ENCODE measurements around the gene ISG20. TPM values are rescaled to one million over a fixed set of nuclear protein-coding genes. Genes with fewer than 3 reads are reported as not detected.

The ISG20 gene
- total and polyA plus RNA-seq, 2 of the 8 experiments (the other 6 are each of a cell fraction or from before 2014, with no cell fraction given): 2.9 to 5.2 TPM

- H3K27me3 ChIP-seq (replicated peaks in 1 of 4; ENCODE audit: control insufficient read depth in 3 of 4, extremely low read depth in 1 of 4, insufficient read depth in 3 of 4, low read length in 3 of 4): no peaks in the 10 kb centered on the region
- H2BK5ac ChIP-seq (ENCODE audit: low read depth, low read length): no peak overlapping the region
- H4K5ac ChIP-seq (ENCODE audit: insufficient read length, low read depth, low read length): no peak overlapping the region
- H3K4ac ChIP-seq (replicated peaks; ENCODE audit: insufficient read length, low read depth, low read length): no peak overlapping the region
- H2AFZ ChIP-seq (ENCODE audit: low read length): no peak overlapping the region
- TF ChIP-seq EP300 (IDR thresholded peaks at IDR 0.05; ENCODE audit: borderline replicate concordance in 1 of 2, low read depth in 2 of 2, low read length in 2 of 2) (no peak), EZH2 (IDR thresholded peaks at IDR 0.05; ENCODE audit: low read depth, low read length, severe bottlenecking) (no peak)
- ChIA-PET POLR2A (ENCODE audit: partially characterized antibody) (no interaction called here), CTCF (ENCODE audit: partially characterized antibody) (interaction anchor here (0.6 to 3.6 kb wide), 9 partner anchors 9 to 215 kb away, joined by 3 to 28 read pairs (median 6); no protein-coding TSS in a partner anchor)
- no peak overlapping the region for H2BK15ac ChIP-seq (ENCODE audit: low read length)
- H3K9me3 ChIP-seq (ENCODE audit: insufficient read depth in 2 of 2, low read depth in 1 of 2, low read length in 1 of 2): no peaks in the 10 kb centered on the region
- H3K9ac ChIP-seq (replicated peaks in 1 of 4; ENCODE audit: extremely low read depth in 1 of 4, low read depth in 3 of 4, low read length in 3 of 4): no peak overlapping the region
- no peak overlapping the region for H2AK5ac ChIP-seq (ENCODE audit: low read depth, low read length)
- H3K79me2 ChIP-seq (ENCODE audit: control insufficient read depth in 1 of 2, insufficient read depth in 2 of 2, low read length in 2 of 2): no peaks in the 10 kb centered on the region
- no peak overlapping the region for H2BK20ac ChIP-seq (ENCODE audit: low read length)
- WGBS, 2 experiments (ENCODE audit: extremely low coverage in 1 of 2, insufficient coverage in 1 of 2, insufficient read length in 1 of 2, insufficient replicate concordance in 2 of 2, low coverage in 1 of 2, low lambda C conversion rate in 2 of 2, missing lambda C conversion rate in 1 of 2): 85% methylated on average over 6 of the region's 6 CpGs; no CpG with 5 or more reads in 1 of the 2 experiments
- DNase-seq (ENCODE audit: low read depth in 1 of 2, low spot score in 2 of 2) (peak in 1 of 2 experiments; percentile 32), FAIRE-seq (no peak)
- no peak overlapping the region for H3K23ac ChIP-seq (ENCODE audit: insufficient read length)
- no peak overlapping the region for H3K4me3 ChIP-seq (ENCODE audit: extremely low read depth in 1 of 4, insufficient read depth in 2 of 4, low read depth in 3 of 4, low read length in 4 of 4)
- no peak overlapping the region for H3K4me2 ChIP-seq (ENCODE audit: insufficient read depth in 1 of 2, low read depth in 2 of 2, low read length in 2 of 2)
- H4K20me1 ChIP-seq (replicated peaks in 1 of 2; ENCODE audit: control insufficient read depth in 1 of 2, insufficient read depth in 2 of 2, low read length in 2 of 2): no peaks in the 10 kb centered on the region
- no peak overlapping the region for H3K14ac ChIP-seq (ENCODE audit: insufficient read length)
- no peak overlapping the region for H2BK120ac ChIP-seq (replicated peaks; ENCODE audit: low read depth, low read length)
- H3K79me1 ChIP-seq (ENCODE audit: low read depth, low read length): no peaks in the 10 kb centered on the region
- no peak overlapping the region for H4K91ac ChIP-seq (replicated peaks; ENCODE audit: insufficient read length, low read length)
- 0 out of 7 replicates have a peak, but pooled peaks cover 0 to 3% (median 0%) of the 10 kb centered on the region in 4 experiments for H3K4me1 ChIP-seq (replicated peaks in 1 of 4; ENCODE audit: control insufficient read depth in 3 of 4, insufficient read depth in 4 of 4, low read length in 3 of 4)
- no peaks in the 10 kb centered on the region for H3K23me2 ChIP-seq (ENCODE audit: low read depth, low read length)
- no peak overlapping the region for H3K56ac ChIP-seq (replicated peaks; ENCODE audit: insufficient read length, low read depth, low read length)
- H2BK12ac ChIP-seq (ENCODE audit: low read depth, low read length): no peak overlapping the region
- H4K8ac ChIP-seq (ENCODE audit: extremely low read depth, insufficient read depth, low read length): no peak overlapping the region; the same call in 1 of the 2 replicates
- no peak overlapping the region for H3K27ac ChIP-seq (ENCODE audit: low read depth, low read length)
- H3K18ac ChIP-seq (ENCODE audit: extremely low read depth, low read length): no peak overlapping the region
- no peaks in the 10 kb centered on the region for H3K36me3 ChIP-seq (ENCODE audit: control insufficient read depth in 2 of 4, insufficient read depth in 4 of 4, low read length in 3 of 4)
Measured at GRCh38 chr15:88663141-88663621, 24.4 kb downstream of the ISG20 start.
